Stomach (tissue), 9 donors: ENCODE data around the gene SOAT2. TPM values are rescaled to one million over a fixed set of nuclear protein-coding genes. Genes with fewer than 3 reads are reported as not detected.

ENCODE experiments used
- DNase-seq, 2 donors: peaks; one replicate each; pipeline versions ENCODE4 v3.0.0 to v3.0.0-alpha.2; 2013 to 2019
- H3K27ac ChIP-seq, 5 donors: fragments of 200-600 bp in 4 of 5; sonication (generic) in 4 of 5; one replicate each; pipeline ENCODE4 v1.5.1; 2013 to 2019; ENCODE audit warnings: mild to moderate bottlenecking in 1 of 5, moderate library complexity in 1 of 5
- H3K27me3 ChIP-seq, 3 donors: fragments of 200-600 bp; sonication (generic); one replicate each; pipeline ENCODE4 v1.5.1; 2017 to 2019; ENCODE audit warnings: mixed run types in 1 of 3
- H3K36me3 ChIP-seq, 4 donors: fragments of 200-600 bp; sonication (generic); 1 replicate in 3 of 4; 2 replicates in 1 of 4; pipeline ENCODE4 v1.5.1; 2016 to 2019
- H3K4me1 ChIP-seq, 4 donors: fragments of 200-600 bp; sonication (generic); one replicate each; pipeline ENCODE4 v1.5.1; 2016 to 2019
- H3K4me3 ChIP-seq, 4 donors: fragments of 200-600 bp; sonication (generic) in 3 of 4; one replicate each; pipeline ENCODE4 v1.5.1; 2016 to 2019; ENCODE audit warnings: mild to moderate bottlenecking in 1 of 4
- H3K9me3 ChIP-seq, 4 donors: fragments of 200-600 bp; sonication (generic); one replicate each; pipeline ENCODE4 v1.5.1; 2016 to 2019
- CTCF ChIP-seq, 7 experiments: fragments of 450-650 bp in 4 of 7; fragments of 200-600 bp in 3 of 7; sonication (generic) in 3 of 7; IDR thresholded peaks; one replicate each; pipeline ENCODE4 v1.5.1; 2016 to 2019; ENCODE audit warnings: antibody characterized with exemption in 7 of 7, control low read depth in 2 of 7, mild to moderate bottlenecking in 1 of 7
- EP300 ChIP-seq: sonication (generic); formaldehyde crosslinking; IDR thresholded peaks from one replicate; pipeline ENCODE4 v1.6.1; 2017; ENCODE audit warnings: antibody characterized with exemption
- POLR2A ChIP-seq, 4 donors: fragments of 450-650 bp; IDR thresholded peaks; one replicate each; pipeline ENCODE4 v1.6.1; 2016; ENCODE audit warnings: antibody characterized with exemption in 4 of 4, control low read depth in 2 of 4, mild to moderate bottlenecking in 1 of 4, moderate library complexity in 1 of 4
- POLR2AphosphoS5 ChIP-seq, 3 donors: sonication (generic); formaldehyde crosslinking; IDR thresholded peaks; one replicate each; pipeline ENCODE4 v1.6.1; 2016; ENCODE audit warnings: antibody characterized with exemption in 3 of 3
- WGBS, 5 donors: extraction: QIAGEN DNeasy Blood & Tissue Kit in 3 of 5; methylation state at CpG; one replicate each; pipeline versions ENCODE4 v1.1.5 to v1.1.7; 2013 to 2018; 5-methylcytosine and 5-hydroxymethylcytosine counted together
- intact Hi-C: fragments of 100-400 bp; cut with DNase I; formaldehyde crosslinking; loops from one replicate; pipeline ENCODE4 v1.15.1; 2023; ENCODE audit warnings: low total_unique reads
- polyA plus RNA-seq, 3 donors: library from polyadenylated mRNA; stranded (reverse); fragments of 200-250 nt; gene quantifications; one replicate each; pipeline ENCODE4 v1.2.3, GENCODE V29; 2013
- total RNA-seq, 5 donors: library from RNA; depleted of rRNA; stranded (reverse); fragments of >200 nt; gene quantifications; one replicate each; pipeline versions ENCODE4 v1.1.0 to v1.2.3, GENCODE V29; 2014 to 2016
- donor health status: healthy with polysubstance abuse.
- donor health status: Bipolar disorder and iron deficiency.
- donor health status: healthy.

SOAT2 gene
- total and polyA plus RNA-seq, 8 donors: 0.28 to 0.92 TPM; not detected in 6

GRCh38 chr12:53098354-53098981, 4.8 kb upstream of the SOAT2 start:
- Histone ChIP-seq H3K27ac (peak overlapping the region; percentile 73 to 91 (median 82)), H3K4me1 (peaks cover 26 to 63% (median 40%) of the 10 kb centered on the region in 4 donors), H3K4me3 (peak overlapping the region; percentile 51 to 66 (median 60)), H3K27me3 (peaks cover 0 to 22% (median 0%) of the 10 kb centered on the region in 3 donors), H3K9me3 (no peaks in the 10 kb centered on the region), H3K36me3 (peaks cover 0 to 9% (median 8%) of the 10 kb centered on the region in 4 donors)
- peak; percentile 24 to 58 for DNase-seq
- intact Hi-C loops: no loop called here
- TF ChIP-seq CTCF (IDR thresholded peaks at IDR 0.05) (no peak), EP300 (no peak), POLR2A (IDR thresholded peaks at IDR 0.05) (no peak), POLR2AphosphoS5 (IDR thresholded peaks at IDR 0.05) (no peak)
- 42 to 58% (median 51%) methylated on average over 13 of the region's 13 CpGs for WGBS, 5 donors

- Histone ChIP-seq H3K27me3 (peaks cover 0 to 22% (median 0%) of the 10 kb centered on the region in 3 donors), H3K9me3 (no peaks in the 10 kb centered on the region), H3K4me3 (peak overlapping the region; percentile 51 to 66 (median 60)), H3K27ac (peak overlapping the region; percentile 73 to 91 (median 82)), H3K36me3 (peaks cover 0 to 9% (median 8%) of the 10 kb centered on the region in 4 donors), H3K4me1 (peaks cover 26 to 67% (median 41%) of the 10 kb centered on the region in 4 donors)
- 19 to 30% (median 23%) methylated on average over 6 of the region's 6 CpGs for WGBS, 5 donors
- intact Hi-C loops: no loop called here
- TF ChIP-seq CTCF (IDR thresholded peaks at IDR 0.05): peak in 5 of 7 experiments; percentile 92 to 99 (median 98)
- TF ChIP-seq POLR2A (IDR thresholded peaks at IDR 0.05): no peak
- TF ChIP-seq POLR2AphosphoS5 (IDR thresholded peaks at IDR 0.05): peak; percentile 11 to 84 (median 65)
- TF ChIP-seq EP300: peak; percentile 19
- DNase-seq: peak; percentile 90 to 95
Observed at GRCh38 chr12:53099071-53099882, 4.0 kb upstream of the SOAT2 start.

- no peak overlapping the region for H3K4me3 ChIP-seq
- H3K36me3 ChIP-seq: peaks cover 0 to 9% (median 8%) of the 10 kb centered on the region in 4 donors
- intact Hi-C loops: loop anchor here (5.0 kb wide), 1 partner anchor 33 kb away; no protein-coding TSS in a partner anchor
- WGBS, 5 donors: 75 to 88% (median 80%) methylated on average over 13 of the region's 13 CpGs
- no peak overlapping the region for H3K27ac ChIP-seq
- H3K4me1 ChIP-seq: peaks cover 26 to 66% (median 41%) of the 10 kb centered on the region in 4 donors
- peak in 1 of 2 donors; percentile 5 for DNase-seq
- no peaks in the 10 kb centered on the region for H3K9me3 ChIP-seq
- H3K27me3 ChIP-seq: peaks cover 0 to 22% (median 0%) of the 10 kb centered on the region in 3 donors
- TF ChIP-seq EP300: no peak
- no peak for TF ChIP-seq POLR2AphosphoS5 (IDR thresholded peaks at IDR 0.05)
- no peak for TF ChIP-seq POLR2A (IDR thresholded peaks at IDR 0.05)
- TF ChIP-seq CTCF (IDR thresholded peaks at IDR 0.05): no peak
Observed at GRCh38 chr12:53100466-53101151, 2.7 kb upstream of the SOAT2 start.

GRCh38 chr12:53101266-53101665, 2.0 kb upstream of the SOAT2 start:
- no peak for DNase-seq
- Histone ChIP-seq H3K4me3 (no peak overlapping the region), H3K27ac (no peak overlapping the region), H3K27me3 (peaks cover 0 to 20% (median 0%) of the 10 kb centered on the region in 3 donors), H3K9me3 (no peaks in the 10 kb centered on the region), H3K4me1 (peaks cover 26 to 59% (median 37%) of the 10 kb centered on the region in 4 donors), H3K36me3 (peaks cover 0 to 9% (median 8%) of the 10 kb centered on the region in 4 donors)
- TF ChIP-seq EP300: no peak
- no peak for TF ChIP-seq POLR2AphosphoS5 (IDR thresholded peaks at IDR 0.05)
- no peak for TF ChIP-seq POLR2A (IDR thresholded peaks at IDR 0.05)
- no peak for TF ChIP-seq CTCF (IDR thresholded peaks at IDR 0.05)
- 81 to 90% (median 87%) methylated on average over 7 of the region's 7 CpGs for WGBS, 5 donors
- intact Hi-C loops: loop anchor here (5.0 kb wide), 1 partner anchor 34 kb away; no protein-coding TSS in a partner anchor
